Measurements from ENCODE around the gene MAPK8IP1. TPM values are rescaled to one million over a fixed set of nuclear protein-coding genes. Genes with fewer than 3 reads are reported as not detected.

Gene MAPK8IP1
- total and polyA plus RNA-seq, 12 donors: 14.5 to 73.7 (median 33.3) TPM

DNA sequence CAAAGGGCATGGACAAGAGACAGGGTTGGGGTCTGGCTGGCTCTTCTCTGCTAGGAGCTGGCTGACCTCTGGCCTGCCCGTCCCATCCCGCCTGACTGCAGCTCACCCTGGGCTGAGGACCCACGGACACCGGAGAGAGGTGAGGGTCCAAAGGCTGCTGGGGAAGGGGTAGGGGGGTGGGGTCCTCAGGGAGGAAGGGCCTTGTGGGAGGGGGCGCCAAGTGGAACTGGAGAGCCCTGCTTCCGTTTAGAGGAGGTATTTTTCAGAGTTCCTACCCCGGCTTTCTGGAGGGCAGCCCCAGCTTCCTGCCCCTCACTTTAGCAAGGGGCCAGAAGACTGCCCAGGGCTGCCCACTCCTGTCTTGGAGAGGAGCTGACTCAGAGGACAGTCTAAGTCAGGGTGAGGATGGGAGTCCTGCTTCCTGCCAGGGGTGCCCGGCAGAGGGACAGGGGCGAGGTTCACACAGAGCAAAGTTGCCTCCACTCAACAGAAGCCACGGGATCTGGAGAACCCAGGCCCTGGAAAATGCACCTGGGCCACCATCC, 44.1 kb downstream of the MAPK8IP1 start:
- Histone ChIP-seq H3K4me3 (no peak overlapping the region), H3K27me3 (no peaks in the 10 kb centered on the region), H3K27ac (no peak overlapping the region), H3K9me3 (replicated peaks in 1 of 3) (no peaks in the 10 kb centered on the region), H3K4me1 (replicated peaks in 1 of 2) (peaks cover 0 to 7% of the 10 kb centered on the region in 2 donors), H3K36me3 (replicated peaks in 1 of 2) (peaks cover 0 to 21% of the 10 kb centered on the region in 2 donors)
- TF ChIP-seq POLR2A (IDR thresholded peaks at IDR 0.05): no peak
- DNase-seq: peak in 2 of 7 donors; percentile 20 to 42
- 78 to 84% (median 80%) methylated on average over 4 to 10 of the region's 10 CpGs for WGBS, 4 donors
- intact Hi-C loops (cut with DNase I): no loop called here

DNA sequence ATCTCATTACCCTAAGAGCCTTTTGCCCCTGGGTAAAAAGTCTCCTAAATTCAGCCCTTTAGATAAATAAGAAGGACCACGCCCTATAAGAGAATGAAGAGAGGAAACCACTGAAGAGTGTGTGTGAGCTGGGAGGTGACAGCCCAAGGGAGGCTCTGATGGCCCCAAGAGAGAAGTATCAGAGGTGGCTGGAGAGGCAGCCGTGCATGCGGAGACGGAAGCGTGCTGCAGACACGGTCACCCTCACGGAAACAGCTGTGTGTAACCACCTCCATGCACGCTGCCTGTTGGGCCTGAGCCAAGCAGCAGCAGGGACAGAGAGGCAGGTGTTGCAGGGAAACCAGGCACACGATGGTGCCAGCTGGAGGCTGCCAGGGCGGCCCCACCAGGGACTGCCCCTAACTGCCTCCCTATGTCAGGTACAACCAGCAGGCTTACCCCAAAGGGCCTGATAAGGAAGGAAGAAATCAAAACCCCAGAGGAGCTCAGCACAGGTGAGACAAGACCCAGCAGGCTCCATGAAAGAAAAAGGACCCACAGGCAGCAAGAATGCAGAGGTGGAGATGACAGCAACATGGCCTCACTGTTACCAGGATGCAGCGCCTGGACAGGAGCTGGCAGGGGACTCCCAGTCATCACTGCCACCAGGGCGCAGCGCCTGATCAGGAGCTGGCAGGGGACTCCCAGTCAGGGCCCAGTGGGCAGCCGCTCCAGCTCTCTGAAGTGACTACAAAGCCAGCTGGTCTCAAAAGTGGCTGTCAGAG, 44.8 kb downstream of the MAPK8IP1 start:
- intact Hi-C loops (cut with DNase I): no loop called here
- H3K36me3 ChIP-seq (replicated peaks in 1 of 2): peaks cover 0 to 28% of the 10 kb centered on the region in 2 donors
- peaks cover 0 to 7% of the 10 kb centered on the region in 2 donors for H3K4me1 ChIP-seq (replicated peaks in 1 of 2)
- 67 to 85% (median 77%) methylated on average over 10 to 14 of the region's 14 CpGs for WGBS, 4 donors
- peak in 4 of 7 donors; percentile 20 to 66 (median 28) for DNase-seq
- no peak overlapping the region for H3K4me3 ChIP-seq
- no peak for TF ChIP-seq POLR2A (IDR thresholded peaks at IDR 0.05)
- TF ChIP-seq, protein P1, sequence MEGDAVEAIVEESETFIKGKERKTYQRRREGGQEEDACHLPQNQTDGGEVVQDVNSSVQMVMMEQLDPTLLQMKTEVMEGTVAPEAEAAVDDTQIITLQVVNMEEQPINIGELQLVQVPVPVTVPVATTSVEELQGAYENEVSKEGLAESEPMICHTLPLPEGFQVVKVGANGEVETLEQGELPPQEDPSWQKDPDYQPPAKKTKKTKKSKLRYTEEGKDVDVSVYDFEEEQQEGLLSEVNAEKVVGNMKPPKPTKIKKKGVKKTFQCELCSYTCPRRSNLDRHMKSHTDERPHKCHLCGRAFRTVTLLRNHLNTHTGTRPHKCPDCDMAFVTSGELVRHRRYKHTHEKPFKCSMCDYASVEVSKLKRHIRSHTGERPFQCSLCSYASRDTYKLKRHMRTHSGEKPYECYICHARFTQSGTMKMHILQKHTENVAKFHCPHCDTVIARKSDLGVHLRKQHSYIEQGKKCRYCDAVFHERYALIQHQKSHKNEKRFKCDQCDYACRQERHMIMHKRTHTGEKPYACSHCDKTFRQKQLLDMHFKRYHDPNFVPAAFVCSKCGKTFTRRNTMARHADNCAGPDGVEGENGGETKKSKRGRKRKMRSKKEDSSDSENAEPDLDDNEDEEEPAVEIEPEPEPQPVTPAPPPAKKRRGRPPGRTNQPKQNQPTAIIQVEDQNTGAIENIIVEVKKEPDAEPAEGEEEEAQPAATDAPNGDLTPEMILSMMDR (IDR thresholded peaks at IDR 0.05): no peak
- H3K9me3 ChIP-seq (replicated peaks in 1 of 3): no peaks in the 10 kb centered on the region
- H3K27me3 ChIP-seq: no peaks in the 10 kb centered on the region
- peak overlapping the region in 1 of 5 donors; percentile 77 for H3K27ac ChIP-seq

DNA sequence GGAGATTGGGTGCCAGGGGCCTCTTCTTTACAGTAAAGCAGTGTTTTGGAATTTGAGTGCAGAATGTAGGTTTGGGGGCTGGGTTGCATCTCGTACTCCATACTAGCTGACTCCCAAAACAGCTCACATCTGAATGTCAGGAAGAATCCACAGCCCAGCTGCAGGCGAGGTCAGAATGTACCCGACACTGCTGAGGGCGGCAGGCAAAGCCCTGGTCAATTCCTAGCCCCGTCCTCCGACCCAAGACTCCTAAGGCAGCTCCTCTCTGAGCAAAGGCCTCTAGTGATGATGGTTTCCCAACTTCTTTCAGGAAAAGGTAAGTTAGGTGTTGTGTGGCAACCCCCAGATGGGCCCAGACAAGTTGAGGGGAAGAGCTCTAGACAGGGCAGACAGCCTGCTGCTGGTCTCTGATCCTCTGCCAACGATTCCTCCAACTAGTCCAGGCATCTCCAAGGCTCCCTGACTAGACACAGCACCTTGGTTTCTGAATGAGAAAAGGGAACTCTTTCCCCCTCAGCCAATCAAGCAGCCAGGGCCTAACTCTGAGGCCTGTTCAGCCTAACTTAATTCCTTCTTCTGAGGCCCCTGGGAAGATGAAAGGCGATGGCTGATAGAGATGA, 45.6 kb downstream of the MAPK8IP1 start:
- WGBS, 4 donors: 62 to 83% (median 82%) methylated on average over 8 of the region's 8 CpGs
- peaks cover 0 to 36% of the 10 kb centered on the region in 2 donors for H3K36me3 ChIP-seq (replicated peaks in 1 of 2)
- H3K4me3 ChIP-seq: no peak overlapping the region
- intact Hi-C loops (cut with DNase I): no loop called here
- H3K27ac ChIP-seq: peak overlapping the region in 2 of 5 donors; percentile 3 to 77
- TF ChIP-seq, protein P1 (IDR thresholded peaks at IDR 0.05): no peak
- peaks cover 0 to 7% of the 10 kb centered on the region in 2 donors for H3K4me1 ChIP-seq (replicated peaks in 1 of 2)
- H3K9me3 ChIP-seq (replicated peaks in 1 of 3): no peaks in the 10 kb centered on the region
- DNase-seq: peak in 1 of 7 donors; percentile 21
- H3K27me3 ChIP-seq: no peaks in the 10 kb centered on the region

DNA sequence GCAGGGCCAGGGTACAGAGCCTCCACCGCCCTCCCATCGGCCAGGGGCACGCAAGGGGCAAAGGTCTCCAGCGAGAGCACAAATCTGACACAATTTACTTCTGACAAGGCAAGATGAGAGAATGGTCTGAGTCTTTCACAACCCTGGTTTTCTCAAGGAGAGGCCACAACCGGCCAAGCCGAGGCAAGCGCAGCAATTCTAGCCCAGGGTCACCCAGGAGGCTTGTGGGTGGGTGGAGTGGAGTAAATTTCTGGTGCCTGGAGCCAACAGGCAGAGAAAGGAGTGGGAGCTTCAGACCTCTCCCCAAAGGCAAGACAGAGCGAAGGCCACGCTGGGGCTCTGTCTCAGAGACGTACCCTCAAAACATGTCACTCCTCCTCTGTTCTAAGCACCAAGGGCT, 46.3 kb downstream of the MAPK8IP1 start:
- peak overlapping the region in 2 of 5 donors; percentile 3 to 77 for H3K27ac ChIP-seq
- DNase-seq: peak in 5 of 7 donors; percentile 20 to 71 (median 61)
- peaks cover 0 to 7% of the 10 kb centered on the region in 2 donors for H3K4me1 ChIP-seq (replicated peaks in 1 of 2)
- no peaks in the 10 kb centered on the region for H3K27me3 ChIP-seq
- intact Hi-C loops (cut with DNase I): no loop called here
- TF ChIP-seq POLR2A (IDR thresholded peaks at IDR 0.05): no peak
- TF ChIP-seq, protein P1 (IDR thresholded peaks at IDR 0.05): no peak
- no peaks in the 10 kb centered on the region for H3K9me3 ChIP-seq (replicated peaks in 1 of 3)
- H3K4me3 ChIP-seq: no peak overlapping the region
- 52 to 69% (median 54%) methylated on average over 7 to 10 of the region's 10 CpGs for WGBS, 4 donors
- peaks cover 0 to 39% of the 10 kb centered on the region in 2 donors for H3K36me3 ChIP-seq (replicated peaks in 1 of 2)

All from adrenal gland (tissue), 12 donors.